HEK293 (cell line): Measurements from ENCODE around the gene HOXD9.

Source experiments
- KLF8 ChIP-seq: fragments of 450-650 bp; formaldehyde crosslinking; IDR thresholded peaks from 2 replicates; pipeline ENCODE4 v1.5.1; 2016; ENCODE audit warnings: missing biosample characterization, missing genetic modification characterization
- SETDB1 ChIP-seq: IDR thresholded peaks from one replicate; pipeline ENCODE4 v1.6.1; 2017; ENCODE audit warnings: mild to moderate bottlenecking, low read length, moderate library complexity, mixed read lengths; ENCODE audit not compliant: insufficient read length
- YY1 ChIP-seq: fragments of 450-650 bp; formaldehyde crosslinking; IDR thresholded peaks from 2 replicates; pipeline ENCODE4 v1.5.1; 2018; ENCODE audit warnings: missing biosample characterization, missing genetic modification characterization
- ZNF175 ChIP-seq: fragments of 450-650 bp; formaldehyde crosslinking; IDR thresholded peaks from 2 replicates; pipeline ENCODE4 v1.5.1; 2016; ENCODE audit warnings: missing biosample characterization, missing genetic modification characterization
- ZNF24 ChIP-seq: fragments of 450-650 bp; formaldehyde crosslinking; IDR thresholded peaks from 2 replicates; pipeline ENCODE4 v1.5.1; 2016; ENCODE audit warnings: missing biosample characterization, missing genetic modification characterization
- ZNF416 ChIP-seq: fragments of 450-650 bp; formaldehyde crosslinking; IDR thresholded peaks from 2 replicates; pipeline ENCODE4 v1.5.1; 2016; ENCODE audit warnings: missing biosample characterization, missing genetic modification characterization
- ZNF548 ChIP-seq: fragments of 450-650 bp; formaldehyde crosslinking; IDR thresholded peaks from 2 replicates; pipeline ENCODE4 v1.5.1; 2016; ENCODE audit warnings: missing biosample characterization, missing genetic modification characterization
- ZNF585B ChIP-seq: fragments of 450-650 bp; formaldehyde crosslinking; IDR thresholded peaks from 2 replicates; pipeline ENCODE4 v1.5.1; 2016; ENCODE audit warnings: missing biosample characterization, missing genetic modification characterization
- TF ChIP-seq, protein P1 (sequence below): fragments of 450-650 bp; formaldehyde crosslinking; conservative IDR thresholded peaks from 2 replicates; pipeline ENCODE4 v1.5.1; 2016; ENCODE audit warnings: low read depth, missing biosample characterization, missing genetic modification characterization
- TF ChIP-seq, protein P2 (sequence below): fragments of 450-650 bp; formaldehyde crosslinking; IDR thresholded peaks from 2 replicates; pipeline ENCODE4 v1.5.1; 2016; ENCODE audit warnings: missing biosample characterization, missing genetic modification characterization
- TF ChIP-seq, protein P3 (sequence below): fragments of 450-650 bp; formaldehyde crosslinking; IDR thresholded peaks from 2 replicates; pipeline ENCODE4 v1.5.1; 2016; ENCODE audit warnings: missing biosample characterization, missing genetic modification characterization
- TF ChIP-seq, protein P4 (sequence below): fragments of 450-650 bp; formaldehyde crosslinking; IDR thresholded peaks from 2 replicates; pipeline ENCODE4 v1.5.1; 2016; ENCODE audit warnings: missing biosample characterization, missing genetic modification characterization, low read depth
- TF ChIP-seq, protein P5 (sequence below): fragments of 450-650 bp; formaldehyde crosslinking; IDR thresholded peaks from 2 replicates; pipeline ENCODE4 v1.5.1; 2016; ENCODE audit warnings: missing biosample characterization, missing genetic modification characterization
- TF ChIP-seq, protein P6 (sequence below): fragments of 450-650 bp; formaldehyde crosslinking; IDR thresholded peaks from 2 replicates; pipeline ENCODE4 v1.5.1; 2016; ENCODE audit warnings: missing biosample characterization, missing genetic modification characterization

DNA sequence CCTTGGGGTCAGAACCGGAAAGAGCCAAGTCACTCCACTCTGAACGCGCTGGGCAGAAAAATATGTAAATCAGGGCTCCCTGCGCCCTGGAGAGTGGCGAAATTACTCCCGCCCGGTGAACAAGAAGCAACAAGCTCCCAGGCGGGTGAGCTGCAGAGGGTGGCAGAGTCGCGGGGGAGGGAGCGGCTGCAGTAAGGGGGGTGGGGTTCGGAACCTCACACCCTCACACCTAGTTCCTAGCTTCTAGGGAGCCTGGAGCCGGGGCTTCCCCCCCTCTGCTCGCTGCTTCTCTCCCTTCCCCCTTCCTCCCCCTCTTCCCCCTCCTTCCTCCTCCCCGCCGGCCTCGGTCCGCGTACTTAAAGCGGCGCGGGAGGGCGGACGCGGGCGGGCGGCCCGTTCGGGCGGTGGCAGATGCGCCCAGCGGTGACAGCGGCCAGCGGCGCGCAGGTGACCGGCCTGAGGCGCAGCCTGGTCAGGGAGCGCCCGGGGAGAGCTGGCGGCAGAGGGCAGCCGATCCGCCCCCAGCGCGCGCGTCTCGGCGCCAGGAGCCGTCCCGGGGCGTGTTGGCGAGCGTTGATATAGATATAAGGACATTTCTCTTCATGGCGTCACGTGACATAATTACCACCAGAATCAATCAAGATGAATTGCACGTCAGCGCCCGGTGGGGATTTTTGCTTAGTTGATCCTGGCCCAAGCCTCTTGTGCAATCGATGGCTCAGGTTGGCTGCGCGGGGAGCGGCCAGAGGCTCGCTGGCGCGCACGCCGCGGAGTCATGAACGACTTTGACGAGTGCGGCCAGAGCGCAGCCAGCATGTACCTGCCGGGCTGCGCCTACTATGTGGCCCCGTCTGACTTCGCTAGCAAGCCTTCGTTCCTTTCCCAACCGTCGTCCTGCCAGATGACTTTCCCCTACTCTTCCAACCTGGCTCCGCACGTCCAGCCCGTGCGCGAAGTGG lies 15.7 kb upstream of the HOXD9 start, which contains the start of gene HOXD11:
- TF ChIP-seq YY1 (tag by site-specific recombination) (0 out of 2 replicates have a peak, but pooled peaks have one; percentile 32), ZNF175 (tag by site-specific recombination) (no peak), ZNF585B (tag by site-specific recombination) (no peak), ZNF24 (tag by site-specific recombination) (peak; percentile 30; the same call in 1 of the 2 replicates), KLF8 (tag by site-specific recombination) (peak; percentile 40), ZNF416 (no peak), ZNF548 (no peak), SETDB1 (no peak)
- TF ChIP-seq, protein P1, sequence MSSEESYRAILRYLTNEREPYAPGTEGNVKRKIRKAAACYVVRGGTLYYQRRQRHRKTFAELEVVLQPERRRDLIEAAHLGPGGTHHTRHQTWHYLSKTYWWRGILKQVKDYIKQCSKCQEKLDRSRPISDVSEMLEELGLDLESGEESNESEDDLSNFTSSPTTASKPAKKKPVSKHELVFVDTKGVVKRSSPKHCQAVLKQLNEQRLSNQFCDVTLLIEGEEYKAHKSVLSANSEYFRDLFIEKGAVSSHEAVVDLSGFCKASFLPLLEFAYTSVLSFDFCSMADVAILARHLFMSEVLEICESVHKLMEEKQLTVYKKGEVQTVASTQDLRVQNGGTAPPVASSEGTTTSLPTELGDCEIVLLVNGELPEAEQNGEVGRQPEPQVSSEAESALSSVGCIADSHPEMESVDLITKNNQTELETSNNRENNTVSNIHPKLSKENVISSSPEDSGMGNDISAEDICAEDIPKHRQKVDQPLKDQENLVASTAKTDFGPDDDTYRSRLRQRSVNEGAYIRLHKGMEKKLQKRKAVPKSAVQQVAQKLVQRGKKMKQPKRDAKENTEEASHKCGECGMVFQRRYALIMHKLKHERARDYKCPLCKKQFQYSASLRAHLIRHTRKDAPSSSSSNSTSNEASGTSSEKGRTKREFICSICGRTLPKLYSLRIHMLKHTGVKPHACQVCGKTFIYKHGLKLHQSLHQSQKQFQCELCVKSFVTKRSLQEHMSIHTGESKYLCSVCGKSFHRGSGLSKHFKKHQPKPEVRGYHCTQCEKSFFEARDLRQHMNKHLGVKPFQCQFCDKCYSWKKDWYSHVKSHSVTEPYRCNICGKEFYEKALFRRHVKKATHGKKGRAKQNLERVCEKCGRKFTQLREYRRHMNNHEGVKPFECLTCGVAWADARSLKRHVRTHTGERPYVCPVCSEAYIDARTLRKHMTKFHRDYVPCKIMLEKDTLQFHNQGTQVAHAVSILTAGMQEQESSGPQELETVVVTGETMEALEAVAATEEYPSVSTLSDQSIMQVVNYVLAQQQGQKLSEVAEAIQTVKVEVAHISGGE (tag by site-specific recombination) = no peak
- TF ChIP-seq, protein P2, sequence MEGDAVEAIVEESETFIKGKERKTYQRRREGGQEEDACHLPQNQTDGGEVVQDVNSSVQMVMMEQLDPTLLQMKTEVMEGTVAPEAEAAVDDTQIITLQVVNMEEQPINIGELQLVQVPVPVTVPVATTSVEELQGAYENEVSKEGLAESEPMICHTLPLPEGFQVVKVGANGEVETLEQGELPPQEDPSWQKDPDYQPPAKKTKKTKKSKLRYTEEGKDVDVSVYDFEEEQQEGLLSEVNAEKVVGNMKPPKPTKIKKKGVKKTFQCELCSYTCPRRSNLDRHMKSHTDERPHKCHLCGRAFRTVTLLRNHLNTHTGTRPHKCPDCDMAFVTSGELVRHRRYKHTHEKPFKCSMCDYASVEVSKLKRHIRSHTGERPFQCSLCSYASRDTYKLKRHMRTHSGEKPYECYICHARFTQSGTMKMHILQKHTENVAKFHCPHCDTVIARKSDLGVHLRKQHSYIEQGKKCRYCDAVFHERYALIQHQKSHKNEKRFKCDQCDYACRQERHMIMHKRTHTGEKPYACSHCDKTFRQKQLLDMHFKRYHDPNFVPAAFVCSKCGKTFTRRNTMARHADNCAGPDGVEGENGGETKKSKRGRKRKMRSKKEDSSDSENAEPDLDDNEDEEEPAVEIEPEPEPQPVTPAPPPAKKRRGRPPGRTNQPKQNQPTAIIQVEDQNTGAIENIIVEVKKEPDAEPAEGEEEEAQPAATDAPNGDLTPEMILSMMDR (tag by site-specific recombination) = peak; percentile 38; the same call in 1 of the 2 replicates
- TF ChIP-seq, protein P3, sequence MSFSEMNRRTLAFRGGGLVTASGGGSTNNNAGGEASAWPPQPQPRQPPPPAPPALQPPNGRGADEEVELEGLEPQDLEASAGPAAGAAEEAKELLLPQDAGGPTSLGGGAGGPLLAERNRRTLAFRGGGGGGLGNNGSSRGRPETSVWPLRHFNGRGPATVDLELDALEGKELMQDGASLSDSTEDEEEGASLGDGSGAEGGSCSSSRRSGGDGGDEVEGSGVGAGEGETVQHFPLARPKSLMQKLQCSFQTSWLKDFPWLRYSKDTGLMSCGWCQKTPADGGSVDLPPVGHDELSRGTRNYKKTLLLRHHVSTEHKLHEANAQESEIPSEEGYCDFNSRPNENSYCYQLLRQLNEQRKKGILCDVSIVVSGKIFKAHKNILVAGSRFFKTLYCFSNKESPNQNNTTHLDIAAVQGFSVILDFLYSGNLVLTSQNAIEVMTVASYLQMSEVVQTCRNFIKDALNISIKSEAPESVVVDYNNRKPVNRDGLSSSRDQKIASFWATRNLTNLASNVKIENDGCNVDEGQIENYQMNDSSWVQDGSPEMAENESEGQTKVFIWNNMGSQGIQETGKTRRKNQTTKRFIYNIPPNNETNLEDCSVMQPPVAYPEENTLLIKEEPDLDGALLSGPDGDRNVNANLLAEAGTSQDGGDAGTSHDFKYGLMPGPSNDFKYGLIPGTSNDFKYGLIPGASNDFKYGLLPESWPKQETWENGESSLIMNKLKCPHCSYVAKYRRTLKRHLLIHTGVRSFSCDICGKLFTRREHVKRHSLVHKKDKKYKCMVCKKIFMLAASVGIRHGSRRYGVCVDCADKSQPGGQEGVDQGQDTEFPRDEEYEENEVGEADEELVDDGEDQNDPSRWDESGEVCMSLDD (tag by site-specific recombination) = no peak; the same call in 1 of the 2 replicates
- TF ChIP-seq, protein P4, sequence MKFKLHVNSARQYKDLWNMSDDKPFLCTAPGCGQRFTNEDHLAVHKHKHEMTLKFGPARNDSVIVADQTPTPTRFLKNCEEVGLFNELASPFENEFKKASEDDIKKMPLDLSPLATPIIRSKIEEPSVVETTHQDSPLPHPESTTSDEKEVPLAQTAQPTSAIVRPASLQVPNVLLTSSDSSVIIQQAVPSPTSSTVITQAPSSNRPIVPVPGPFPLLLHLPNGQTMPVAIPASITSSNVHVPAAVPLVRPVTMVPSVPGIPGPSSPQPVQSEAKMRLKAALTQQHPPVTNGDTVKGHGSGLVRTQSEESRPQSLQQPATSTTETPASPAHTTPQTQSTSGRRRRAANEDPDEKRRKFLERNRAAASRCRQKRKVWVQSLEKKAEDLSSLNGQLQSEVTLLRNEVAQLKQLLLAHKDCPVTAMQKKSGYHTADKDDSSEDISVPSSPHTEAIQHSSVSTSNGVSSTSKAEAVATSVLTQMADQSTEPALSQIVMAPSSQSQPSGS (tag by site-specific recombination) = no peak
- TF ChIP-seq, protein P5, sequence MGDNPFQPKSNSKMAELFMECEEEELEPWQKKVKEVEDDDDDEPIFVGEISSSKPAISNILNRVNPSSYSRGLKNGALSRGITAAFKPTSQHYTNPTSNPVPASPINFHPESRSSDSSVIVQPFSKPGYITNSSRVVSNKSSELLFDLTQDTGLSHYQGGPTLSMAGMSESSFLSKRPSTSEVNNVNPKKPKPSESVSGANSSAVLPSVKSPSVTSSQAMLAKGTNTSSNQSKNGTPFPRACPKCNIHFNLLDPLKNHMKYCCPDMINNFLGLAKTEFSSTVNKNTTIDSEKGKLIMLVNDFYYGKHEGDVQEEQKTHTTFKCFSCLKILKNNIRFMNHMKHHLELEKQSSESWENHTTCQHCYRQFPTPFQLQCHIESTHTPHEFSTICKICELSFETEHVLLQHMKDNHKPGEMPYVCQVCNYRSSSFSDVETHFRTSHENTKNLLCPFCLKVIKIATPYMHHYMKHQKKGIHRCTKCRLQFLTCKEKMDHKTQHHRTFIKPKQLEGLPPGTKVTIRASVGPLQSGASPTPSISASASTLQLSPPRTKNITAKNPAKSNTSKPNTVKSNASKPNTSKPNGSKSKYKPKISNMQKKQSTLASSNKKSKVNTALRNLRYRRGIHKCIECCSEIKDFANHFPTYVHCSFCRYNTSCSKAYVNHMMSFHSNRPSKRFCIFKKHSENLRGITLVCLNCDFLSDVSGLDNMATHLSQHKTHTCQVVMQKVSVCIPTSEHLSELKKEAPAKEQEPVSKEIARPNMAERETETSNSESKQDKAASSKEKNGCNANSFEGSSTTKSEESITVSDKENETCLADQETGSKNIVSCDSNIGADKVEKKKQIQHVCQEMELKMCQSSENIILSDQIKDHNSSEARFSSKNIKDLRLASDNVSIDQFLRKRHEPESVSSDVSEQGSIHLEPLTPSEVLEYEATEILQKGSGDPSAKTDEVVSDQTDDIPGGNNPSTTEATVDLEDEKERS (tag by site-specific recombination) = no peak
- TF ChIP-seq, protein P6, sequence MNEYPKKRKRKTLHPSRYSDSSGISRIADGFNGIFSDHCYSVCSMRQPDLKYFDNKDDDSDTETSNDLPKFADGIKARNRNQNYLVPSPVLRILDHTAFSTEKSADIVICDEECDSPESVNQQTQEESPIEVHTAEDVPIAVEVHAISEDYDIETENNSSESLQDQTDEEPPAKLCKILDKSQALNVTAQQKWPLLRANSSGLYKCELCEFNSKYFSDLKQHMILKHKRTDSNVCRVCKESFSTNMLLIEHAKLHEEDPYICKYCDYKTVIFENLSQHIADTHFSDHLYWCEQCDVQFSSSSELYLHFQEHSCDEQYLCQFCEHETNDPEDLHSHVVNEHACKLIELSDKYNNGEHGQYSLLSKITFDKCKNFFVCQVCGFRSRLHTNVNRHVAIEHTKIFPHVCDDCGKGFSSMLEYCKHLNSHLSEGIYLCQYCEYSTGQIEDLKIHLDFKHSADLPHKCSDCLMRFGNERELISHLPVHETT (tag by site-specific recombination) = no peak; the same call in none of the 2 replicates
